A549 (cell line): ENCODE measurements around the gene CHMP6. TPM values are rescaled to one million over a fixed set of nuclear protein-coding genes. Genes with fewer than 3 reads are reported as not detected.

Experiments
- ATAC-seq, 2 experiments: fragments of 200-7000 bp in 1 of 2; fragments of >200 bp in 1 of 2; cut with Nextera tagmentation in 1 of 2; cut with Tn5 transposase in 1 of 2; 3 replicates each; pipeline versions ENCODE4 v1.8.0 to v1.9.1; 2018 to 2020; ENCODE audit warnings: mild to moderate bottlenecking in 1 of 2, moderate library complexity in 1 of 2
- CTCF ChIA-PET: fragments of 300-600 bp; sonication (Branson Sonifier 250); formaldehyde crosslinking; extraction: SDS; loops from one replicate; lab custom pipeline; 2021; ENCODE audit warnings: antibody characterized with exemption, inconsistent platforms; lab: Yijun Ruan, JAX
- POLR2A ChIA-PET: fragments of 350-600 bp; formaldehyde crosslinking; extraction: SDS; loops from one replicate; lab custom pipeline; 2021; ENCODE audit warnings: antibody characterized with exemption, inconsistent platforms; lab: Yijun Ruan, JAX
- DNase-seq, 2 experiments: peaks; one replicate each; pipeline versions ENCODE4 v3.0.0 to v3.0.0-alpha.2; 2011 to 2016; ENCODE audit warnings: low read depth in 1 of 2, low spot score in 1 of 2
- FAIRE-seq: peaks from 2 replicates; lab custom pipeline; 2011; peaks lifted over from hg19 to GRCh38; lab: Jason Lieb, UNC
- H3K27ac ChIP-seq, 2 experiments: fragments of >200 bp; sonication (Bioruptor Twin); formaldehyde crosslinking; 3 replicates each; pipeline ENCODE4 v1.5.1; 2016 to 2017
- H3K4me1 ChIP-seq: fragments of >200 bp; sonication (Bioruptor Twin); formaldehyde crosslinking; 3 replicates; pipeline ENCODE4 v1.6.1; 2016
- H3K4me2 ChIP-seq: fragments of >200 bp; sonication (Bioruptor Twin); formaldehyde crosslinking; 3 replicates; pipeline ENCODE4 v1.6.1; 2016
- H3K4me3 ChIP-seq: fragments of >200 bp; sonication (Bioruptor Twin); formaldehyde crosslinking; 3 replicates; pipeline ENCODE4 v1.5.1; 2016
- H3K9me3 ChIP-seq: fragments of >200 bp; sonication (Bioruptor Twin); formaldehyde crosslinking; 3 replicates; pipeline ENCODE4 v1.6.1; 2016
- CBX2 ChIP-seq: fragments of 200-600 bp; sonication (generic); IDR thresholded peaks from 2 replicates; pipeline ENCODE4 v1.6.1; 2016; ENCODE audit warnings: low read depth, mild to moderate bottlenecking, borderline replicate concordance
- EP300 ChIP-seq, 2 experiments: fragments of >200 bp; sonication (Bioruptor Twin); formaldehyde crosslinking; IDR thresholded peaks; 2 replicates in 1 of 2; 3 replicates in 1 of 2; pipeline ENCODE4 v1.6.1; 2016 to 2017
- ESRRA ChIP-seq: fragments of 150-350 bp; IDR thresholded peaks from 2 replicates; pipeline ENCODE4 v1.6.1; 2014; ENCODE audit warnings: mild to moderate bottlenecking, low read length, borderline replicate concordance
- HEYL ChIP-seq: fragments of 250-450 bp; sonication (Bioruptor Pico); IDR thresholded peaks from 2 replicates; pipeline ENCODE4 v1.8.0; 2021; ENCODE audit warnings: mild to moderate bottlenecking, moderate library complexity
- HOXB13 ChIP-seq: fragments of 250-450 bp; sonication (Bioruptor Pico); IDR thresholded peaks from 2 replicates; pipeline ENCODE4 v1.5.0; 2020; ENCODE audit warnings: low read depth, mild to moderate bottlenecking, moderate library complexity
- JUN ChIP-seq, 2 experiments: fragments of >200 bp; sonication (Bioruptor Twin); formaldehyde crosslinking; IDR thresholded peaks; 2 replicates in 1 of 2; 3 replicates in 1 of 2; pipeline ENCODE4 v1.6.1; 2016 to 2017
- JUNB ChIP-seq: fragments of >200 bp; sonication (Bioruptor Twin); formaldehyde crosslinking; IDR thresholded peaks from 2 replicates; pipeline ENCODE4 v1.6.1; 2016
- MAZ ChIP-seq: fragments of 150-350 bp; IDR thresholded peaks from 2 replicates; pipeline ENCODE4 v1.6.1; 2014; ENCODE audit warnings: antibody characterized with exemption, low read depth, low read length, borderline replicate concordance
- PBX3 ChIP-seq: IDR thresholded peaks from 2 replicates; pipeline ENCODE4 v1.6.1; 2012
- RCOR1 ChIP-seq: fragments of 150-350 bp; IDR thresholded peaks from 2 replicates; pipeline ENCODE4 v1.6.1; 2014; ENCODE audit warnings: antibody characterized with exemption, low read length, low read depth
- REST ChIP-seq: fragments of 200-600 bp; sonication (generic); IDR thresholded peaks from 2 replicates; pipeline ENCODE4 v1.6.1; 2016; ENCODE audit warnings: antibody characterized with exemption, mild to moderate bottlenecking, moderate library complexity
- RFX5 ChIP-seq: fragments of 450-650 bp; IDR thresholded peaks from 2 replicates; pipeline ENCODE4 v1.7.1; 2014; ENCODE audit warnings: antibody characterized with exemption, mild to moderate bottlenecking, moderate library complexity
- RNF2 ChIP-seq: fragments of 200-600 bp; sonication (generic); IDR thresholded peaks from 2 replicates; pipeline ENCODE4 v1.6.1; 2016; ENCODE audit warnings: low read depth, mild to moderate bottlenecking, antibody characterized with exemption, moderate library complexity, borderline replicate concordance
- TFCP2L1 ChIP-seq: fragments of 250-450 bp; sonication (Bioruptor Pico); IDR thresholded peaks from 2 replicates; pipeline ENCODE4 v1.5.0; 2021; ENCODE audit warnings: mild to moderate bottlenecking
- TP53 ChIP-seq: fragments of 250-450 bp; sonication (Bioruptor Pico); IDR thresholded peaks from 2 replicates; pipeline ENCODE4 v1.5.0; 2021; ENCODE audit warnings: mild to moderate bottlenecking, moderate library complexity
- USF2 ChIP-seq: fragments of 450-650 bp; IDR thresholded peaks from 2 replicates; pipeline ENCODE4 v1.6.1; 2014; ENCODE audit warnings: antibody characterized with exemption
- ZC3H11A ChIP-seq: fragments of 450-650 bp; IDR thresholded peaks from 2 replicates; pipeline ENCODE4 v1.6.1; 2014; ENCODE audit warnings: antibody characterized with exemption, mild to moderate bottlenecking
- WGBS: methylation state at CpG from one replicate; pipeline ENCODE4 v1.1.6; 2017; ENCODE audit errors: missing lambda C conversion rate; 5-methylcytosine and 5-hydroxymethylcytosine counted together
- polyA plus RNA-seq, 4 experiments: library from polyadenylated mRNA; depleted of rRNA in 3 of 4; stranded (reverse); fragments of >200 nt; fragmentation: RNase III in 1 of 4; extraction: RNeasy Plus Mini Kit Qiagen cat#74134 plus additional on column Dnase treatment in 1 of 4; gene quantifications; 2 replicates in 3 of 4; 3 replicates in 1 of 4; pipeline ENCODE4 v1.2.3, GENCODE V29; 2011 to 2017

The CHMP6 gene
- polyA plus RNA-seq, 2 of the 4 experiments (the other 2 are of a cell fraction) = 28.9 to 30.8 TPM

- CTCF ChIA-PET = no interaction called here
- ATAC-seq = no peak
Observed at GRCh38 chr17:80951121-80952090, 40.2 kb upstream of the CHMP6 start.

GRCh38 chr17:80952291-80952690 is 39.4 kb upstream of the CHMP6 start:
- FAIRE-seq = no peak
- Histone ChIP-seq H3K4me2 (no peak overlapping the region), H3K4me3 (no peak overlapping the region), H3K4me1 (no peaks in the 10 kb centered on the region), H3K9me3 (no peaks in the 10 kb centered on the region), H3K27ac (no peak overlapping the region)
- ChIA-PET CTCF (interaction anchor here (1.1 kb wide), 1 partner anchor 44 kb away, joined by 4 read pairs; no protein-coding TSS in a partner anchor), POLR2A (no interaction called here)
- TF ChIP-seq ZC3H11A (no peak), TFCP2L1 (CRISPR knock-in tag) (no peak), USF2 (no peak), CBX2 (no peak), HOXB13 (CRISPR knock-in tag) (no peak), RCOR1 (no peak), EP300 (IDR thresholded peaks at IDR 0.05) (no peak), MAZ (no peak), PBX3 (no peak), ESRRA (no peak), RFX5 (no peak), REST (no peak), HEYL (no peak), JUNB (no peak)
- ATAC-seq = no peak
- 93% methylated on average over 16 of the region's 16 CpGs for WGBS
- DNase-seq = no peak

More at GRCh38 chr17:80951121-80952090, 40.2 kb upstream of the CHMP6 start:
- Histone ChIP-seq H3K4me1 (no peaks in the 10 kb centered on the region), H3K4me3 (no peak overlapping the region), H3K9me3 (no peaks in the 10 kb centered on the region), H3K4me2 (no peak overlapping the region), H3K27ac (no peak overlapping the region)
- TF ChIP-seq MAZ (no peak), TFCP2L1 (CRISPR knock-in tag) (no peak), RNF2 (no peak), JUN (IDR thresholded peaks at IDR 0.05) (no peak), TP53 (CRISPR knock-in tag) (no peak)
- 89% methylated on average over 32 of the region's 38 CpGs for WGBS
- DNase-seq = no peak
- FAIRE-seq = no peak
- POLR2A ChIA-PET = no interaction called here
